H1 (cell line): Measurements from ENCODE around the gene PRRX2. TPM values are rescaled to one million over a fixed set of nuclear protein-coding genes. Genes with fewer than 3 reads are reported as not detected.

ENCODE experiments used
- CEBPB ChIP-seq: IDR thresholded peaks from 2 replicates; pipeline ENCODE4 v1.6.1; 2012; ENCODE audit warnings: low read depth, low read length
- CHD7 ChIP-seq: fragments of 300-600 bp; sonication (generic); IDR thresholded peaks from 2 replicates; pipeline ENCODE4 v1.7.1; 2012; ENCODE audit warnings: low read length, moderate library complexity, mild to moderate bottlenecking, inconsistent platforms; ENCODE audit not compliant: insufficient replicate concordance
- CTCF ChIP-seq, 3 experiments: IDR thresholded peaks; 1 replicate in 2 of 3; 2 replicates in 1 of 3; pipeline versions ENCODE4 v1.5.1 to v1.6.1; 2011; ENCODE audit warnings: low read length in 3 of 3, mild to moderate bottlenecking in 3 of 3, inconsistent platforms in 2 of 3, low read depth in 1 of 3, moderate library complexity in 1 of 3; ENCODE audit not compliant: insufficient read depth in 1 of 3; ENCODE audit errors: control extremely low read depth in 1 of 3
- EZH2 ChIP-seq: fragments of 200-600 bp; sonication (generic); IDR thresholded peaks from 2 replicates; pipeline ENCODE4 v1.7.1; 2012; ENCODE audit warnings: low read depth, mild to moderate bottlenecking, moderate library complexity, low read length, inconsistent platforms; ENCODE audit not compliant: severe bottlenecking
- KDM5A ChIP-seq: fragments of 200-600 bp; IDR thresholded peaks from 2 replicates; pipeline ENCODE4 v1.7.1; 2012; ENCODE audit warnings: mild to moderate bottlenecking, low read length, inconsistent platforms, mixed read lengths
- RAD21 ChIP-seq, 2 experiments: IDR thresholded peaks in 1 of 2; conservative IDR thresholded peaks in 1 of 2; 2 replicates each; pipeline ENCODE4 v1.6.1; 2011; ENCODE audit warnings: low read depth in 2 of 2, low read length in 2 of 2, improper control_type of control experiment in 1 of 2, inconsistent platforms in 1 of 2, mild to moderate bottlenecking in 1 of 2, moderate library complexity in 1 of 2
- RBBP5 ChIP-seq: IDR thresholded peaks from 2 replicates; pipeline ENCODE4 v1.7.1; 2012; ENCODE audit warnings: low read depth, mild to moderate bottlenecking, inconsistent platforms, low read length, moderate library complexity, borderline replicate concordance
- SP1 ChIP-seq: IDR thresholded peaks from 2 replicates; pipeline ENCODE4 v1.6.1; 2011; ENCODE audit warnings: low read depth, low read length
- SP4 ChIP-seq: IDR thresholded peaks from 2 replicates; pipeline ENCODE4 v1.6.1; 2012; ENCODE audit warnings: low read length, inconsistent platforms
- polyA plus RNA-seq, 7 experiments: library from polyadenylated mRNA; depleted of rRNA in 3 of 7; stranded (reverse) in 5 of 7; unstranded in 2 of 7; fragments of >200 nt in 5 of 7; fragments of 200-250 nt in 2 of 7; gene quantifications; 1 replicate in 5 of 7; 2 replicates in 1 of 7; 4 replicates in 1 of 7; pipeline versions ENCODE4 v1.2.1 to v1.2.3, GENCODE V29; 2011 to 2013; ENCODE audit warnings: missing spikeins in 2 of 7, mixed read lengths in 2 of 7
- total RNA-seq: library from RNA; stranded (reverse); fragmentation: NEBNext Ultra II Directional; extraction: Animal tissue kit (Norgen Biotek cat#: 25700); gene quantifications from 2 replicates; pipeline ENCODE4 v1.2.1, GENCODE V29; 2021

PRRX2 gene
- total and polyA plus RNA-seq, 2 of the 8 experiments (the other 6 are each of a cell fraction or from before 2014, with no cell fraction given) = 5.8 to 9.2 TPM

- TF ChIP-seq CHD7 (no peak), SP1 (no peak), CTCF (IDR thresholded peaks at IDR 0.05; ENCODE audit: control extremely low read depth in 1 of 3, insufficient read depth in 1 of 3, low read depth in 1 of 3, low read length in 3 of 3) (no peak), KDM5A (no peak), CEBPB (no peak), EZH2 (no peak), RAD21 (IDR thresholded peaks at IDR 0.05 in 1 of 2, conservative IDR thresholded peaks at IDR 0.05 in 1 of 2; ENCODE audit: low read depth in 2 of 2, low read length in 2 of 2) (no peak), SP4 (no peak), RBBP5 (no peak)
Measured at GRCh38 chr9:129631674-129632129, 33.7 kb upstream of the PRRX2 start (continued).
